Measurements from ENCODE around the gene ENOX1. TPM values are rescaled to one million over a fixed set of nuclear protein-coding genes. Genes with fewer than 3 reads are reported as not detected.

The ENOX1 gene
- total RNA-seq, 1 experiment from 2014 or later = 1.5 TPM

GRCh38 chr13:43558939-43559338 is 227.8 kb downstream of the ENOX1 start:
- Mint-ChIP-seq H3K4me3 (ENCODE audit: low read depth, unreplicated experiment) (no peak overlapping the region), H3K36me3 (ENCODE audit: insufficient read depth, unreplicated experiment) (no peaks in the 10 kb centered on the region), H3K9me3 (ENCODE audit: low read depth, unreplicated experiment) (no peaks in the 10 kb centered on the region), H3K4me1 (ENCODE audit: low read depth, unreplicated experiment) (no peaks in the 10 kb centered on the region), H3K27me3 (ENCODE audit: unreplicated experiment) (no peaks in the 10 kb centered on the region), H3K27ac (ENCODE audit: unreplicated experiment) (no peak overlapping the region)
- CTCF ChIA-PET = no interaction called here
- BruUV-seq (replicated peaks) = no TSS peak
- TF ChIP-seq, protein P1, sequence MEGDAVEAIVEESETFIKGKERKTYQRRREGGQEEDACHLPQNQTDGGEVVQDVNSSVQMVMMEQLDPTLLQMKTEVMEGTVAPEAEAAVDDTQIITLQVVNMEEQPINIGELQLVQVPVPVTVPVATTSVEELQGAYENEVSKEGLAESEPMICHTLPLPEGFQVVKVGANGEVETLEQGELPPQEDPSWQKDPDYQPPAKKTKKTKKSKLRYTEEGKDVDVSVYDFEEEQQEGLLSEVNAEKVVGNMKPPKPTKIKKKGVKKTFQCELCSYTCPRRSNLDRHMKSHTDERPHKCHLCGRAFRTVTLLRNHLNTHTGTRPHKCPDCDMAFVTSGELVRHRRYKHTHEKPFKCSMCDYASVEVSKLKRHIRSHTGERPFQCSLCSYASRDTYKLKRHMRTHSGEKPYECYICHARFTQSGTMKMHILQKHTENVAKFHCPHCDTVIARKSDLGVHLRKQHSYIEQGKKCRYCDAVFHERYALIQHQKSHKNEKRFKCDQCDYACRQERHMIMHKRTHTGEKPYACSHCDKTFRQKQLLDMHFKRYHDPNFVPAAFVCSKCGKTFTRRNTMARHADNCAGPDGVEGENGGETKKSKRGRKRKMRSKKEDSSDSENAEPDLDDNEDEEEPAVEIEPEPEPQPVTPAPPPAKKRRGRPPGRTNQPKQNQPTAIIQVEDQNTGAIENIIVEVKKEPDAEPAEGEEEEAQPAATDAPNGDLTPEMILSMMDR (IDR thresholded peaks at IDR 0.05; ENCODE audit: unreplicated experiment) = no peak
- intact Hi-C loops (cut with micrococcal nuclease; ENCODE audit: unreplicated experiment) = no loop called here
- no peak for DNase-seq

DNA sequence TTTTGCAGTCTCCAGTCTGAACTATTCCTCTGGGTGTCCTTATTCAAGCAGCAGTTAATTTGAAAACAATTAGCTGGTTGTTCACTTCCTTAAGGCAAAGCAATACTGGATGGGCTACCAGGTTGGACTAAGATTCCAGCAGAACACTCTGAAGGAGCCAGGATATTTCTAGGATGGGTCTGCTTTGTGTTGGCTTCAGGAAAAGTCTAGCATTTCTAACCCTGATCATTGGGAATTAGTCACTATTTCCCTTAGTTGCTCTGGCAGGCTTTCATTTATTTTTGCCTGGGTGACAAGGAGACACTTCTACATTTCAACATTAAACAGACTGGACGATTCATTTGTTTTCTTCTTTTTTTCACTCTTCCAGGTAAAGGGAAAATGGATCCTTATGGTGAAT is 228.4 kb downstream of the ENOX1 start:
- Mint-ChIP-seq H3K27ac (ENCODE audit: unreplicated experiment) (no peak overlapping the region), H3K27me3 (ENCODE audit: unreplicated experiment) (no peaks in the 10 kb centered on the region), H3K4me3 (ENCODE audit: low read depth, unreplicated experiment) (no peak overlapping the region), H3K36me3 (ENCODE audit: insufficient read depth, unreplicated experiment) (no peaks in the 10 kb centered on the region), H3K9me3 (ENCODE audit: low read depth, unreplicated experiment) (no peaks in the 10 kb centered on the region), H3K4me1 (ENCODE audit: low read depth, unreplicated experiment) (peaks cover 5% of the 10 kb centered on the region)
- DNase-seq = no peak
- BruUV-seq (replicated peaks) = no TSS peak
- CTCF ChIA-PET = no interaction called here
- TF ChIP-seq, protein P1 (IDR thresholded peaks at IDR 0.05; ENCODE audit: unreplicated experiment) = no peak
- intact Hi-C loops (cut with micrococcal nuclease; ENCODE audit: unreplicated experiment) = no loop called here

GRCh38 chr13:43555667-43556066 is 231.1 kb downstream of the ENOX1 start:
- intact Hi-C loops (cut with micrococcal nuclease; ENCODE audit: unreplicated experiment) = no loop called here
- BruUV-seq (replicated peaks) = no TSS peak
- Mint-ChIP-seq H3K36me3 (ENCODE audit: insufficient read depth, unreplicated experiment) (no peaks in the 10 kb centered on the region), H3K9me3 (ENCODE audit: low read depth, unreplicated experiment) (no peaks in the 10 kb centered on the region), H3K27ac (ENCODE audit: unreplicated experiment) (no peak overlapping the region), H3K4me1 (ENCODE audit: low read depth, unreplicated experiment) (peaks cover 22% of the 10 kb centered on the region), H3K27me3 (ENCODE audit: unreplicated experiment) (no peaks in the 10 kb centered on the region), H3K4me3 (ENCODE audit: low read depth, unreplicated experiment) (no peak overlapping the region)
- TF ChIP-seq, protein P1 (IDR thresholded peaks at IDR 0.05; ENCODE audit: unreplicated experiment) = no peak
- DNase-seq = no peak
- CTCF ChIA-PET = no interaction called here

GRCh38 chr13:43551897-43552456 is 234.8 kb downstream of the ENOX1 start:
- Mint-ChIP-seq H3K36me3 (ENCODE audit: insufficient read depth, unreplicated experiment) (no peaks in the 10 kb centered on the region), H3K4me1 (ENCODE audit: low read depth, unreplicated experiment) (peaks cover 22% of the 10 kb centered on the region), H3K4me3 (ENCODE audit: low read depth, unreplicated experiment) (no peak overlapping the region), H3K27ac (ENCODE audit: unreplicated experiment) (peak overlapping the region; percentile 16), H3K27me3 (ENCODE audit: unreplicated experiment) (no peaks in the 10 kb centered on the region), H3K9me3 (ENCODE audit: low read depth, unreplicated experiment) (no peaks in the 10 kb centered on the region)
- no TSS peak for BruUV-seq (replicated peaks)
- DNase-seq = peak; percentile 21
- CTCF ChIA-PET = interaction anchor here (0.8 to 1.4 kb wide), 2 partner anchors 8 to 249 kb away, joined by 3 to 7 read pairs; no protein-coding TSS in a partner anchor
- intact Hi-C loops (cut with micrococcal nuclease; ENCODE audit: unreplicated experiment) = no loop called here
- TF ChIP-seq, protein P1 (IDR thresholded peaks at IDR 0.05; ENCODE audit: unreplicated experiment) = no peak
